ENCODE results near the gene ROBO3.

The ROBO3 gene

GRCh38 chr11:124892146-124892545, 26.9 kb downstream of the ROBO3 start:
- TF ChIP-seq FOXP2 (optimal IDR thresholded peaks at IDR 0.05; ENCODE audit: borderline replicate concordance, extremely low read depth, extremely low read length, insufficient read depth): no peak
- TF ChIP-seq SIN3A (IDR thresholded peaks at IDR 0.05; ENCODE audit: borderline replicate concordance, insufficient read depth, low read length): no peak
- TF ChIP-seq TAF1 (IDR thresholded peaks at IDR 0.05; ENCODE audit: borderline replicate concordance, insufficient read depth, low read length): no peak
- no peak for TF ChIP-seq POLR2AphosphoS5 (IDR thresholded peaks at IDR 0.05; ENCODE audit: low read depth, low read length)
- TF ChIP-seq REST (IDR thresholded peaks at IDR 0.05; ENCODE audit: insufficient read depth in 1 of 2, low read depth in 2 of 2, low read length in 2 of 2): no peak

GRCh38 chr11:124892750-124893454, 27.7 kb downstream of the ROBO3 start:
- TF ChIP-seq FOXP2 (optimal IDR thresholded peaks at IDR 0.05; ENCODE audit: borderline replicate concordance, extremely low read depth, extremely low read length, insufficient read depth) (no peak), SIN3A (IDR thresholded peaks at IDR 0.05; ENCODE audit: borderline replicate concordance, insufficient read depth, low read length) (no peak)

GRCh38 chr11:124893781-124894401, 28.7 kb downstream of the ROBO3 start:
- TF ChIP-seq REST (IDR thresholded peaks at IDR 0.05; ENCODE audit: insufficient read depth in 1 of 2, low read depth in 2 of 2, low read length in 2 of 2) (no peak), FOXP2 (optimal IDR thresholded peaks at IDR 0.05; ENCODE audit: borderline replicate concordance, extremely low read depth, extremely low read length, insufficient read depth) (no peak), SIN3A (IDR thresholded peaks at IDR 0.05; ENCODE audit: borderline replicate concordance, insufficient read depth, low read length) (no peak), TAF1 (IDR thresholded peaks at IDR 0.05; ENCODE audit: borderline replicate concordance, insufficient read depth, low read length) (no peak), POLR2AphosphoS5 (IDR thresholded peaks at IDR 0.05; ENCODE audit: low read depth, low read length) (no peak)

- TF ChIP-seq FOXP2 (optimal IDR thresholded peaks at IDR 0.05; ENCODE audit: borderline replicate concordance, extremely low read depth, extremely low read length, insufficient read depth) (no peak), REST (IDR thresholded peaks at IDR 0.05; ENCODE audit: insufficient read depth in 1 of 2, low read depth in 2 of 2, low read length in 2 of 2) (no peak)
Observed at GRCh38 chr11:124894606-124895430, 29.6 kb downstream of the ROBO3 start.

GRCh38 chr11:124895471-124895971, 30.3 kb downstream of the ROBO3 start:
- TF ChIP-seq REST (IDR thresholded peaks at IDR 0.05; ENCODE audit: insufficient read depth in 1 of 2, low read depth in 2 of 2, low read length in 2 of 2) (no peak), POLR2AphosphoS5 (IDR thresholded peaks at IDR 0.05; ENCODE audit: low read depth, low read length) (no peak), FOXP2 (optimal IDR thresholded peaks at IDR 0.05; ENCODE audit: borderline replicate concordance, extremely low read depth, extremely low read length, insufficient read depth) (no peak), TAF1 (IDR thresholded peaks at IDR 0.05; ENCODE audit: borderline replicate concordance, insufficient read depth, low read length) (no peak), SIN3A (IDR thresholded peaks at IDR 0.05; ENCODE audit: borderline replicate concordance, insufficient read depth, low read length) (no peak)
